Pancreas (tissue), 10 donors: Measurements from ENCODE around the gene PLK5. TPM values are rescaled to one million over a fixed set of nuclear protein-coding genes. Genes with fewer than 3 reads are reported as not detected.

Experiments used
- ATAC-seq, 4 donors: fragments of 200-7000 bp; cut with Tn5 transposase; one replicate each; pipeline versions ENCODE4 v1.8.0 to v1.9.1; 2020; ENCODE audit warnings: mild to moderate bottlenecking in 4 of 4, moderate library complexity in 4 of 4
- DNase-seq, 6 donors: peaks; one replicate each; pipeline ENCODE4 v3.0.0-alpha.2; 2020
- FAIRE-seq: peaks from 2 replicates; lab custom pipeline; 2012; peaks lifted over from hg19 to GRCh38; lab: Jason Lieb, UNC
- H3K27ac ChIP-seq, 4 donors: fragments of 200-600 bp; sonication (generic); 1 replicate in 3 of 4; 2 replicates in 1 of 4; pipeline versions ENCODE4 v1.5.0 to v1.8.0; 2020
- H3K27me3 ChIP-seq, 4 donors: fragments of 200-600 bp; one replicate each; pipeline ENCODE4 v1.8.0; 2021
- H3K36me3 ChIP-seq, 3 donors: fragments of 200-600 bp; sonication (generic) in 1 of 3; one replicate each; pipeline versions ENCODE4 v1.5.0 to v1.8.0; 2020 to 2021
- H3K4me1 ChIP-seq, 3 donors: fragments of 200-600 bp; one replicate each; pipeline ENCODE4 v1.8.0; 2021
- H3K4me3 ChIP-seq, 4 donors: fragments of 200-600 bp; sonication (generic) in 2 of 4; one replicate each; pipeline versions ENCODE4 v1.5.0 to v1.8.0; 2020 to 2021
- H3K9me3 ChIP-seq, 4 donors: fragments of 200-600 bp; one replicate each; pipeline ENCODE4 v1.8.0; 2021
- WGBS, 2 donors: extraction: QIAGEN DNeasy Blood & Tissue Kit; methylation state at CpG; one replicate each; pipeline ENCODE4 v1.1.7; 2013; 5-methylcytosine and 5-hydroxymethylcytosine counted together
- intact Hi-C, 3 donors: fragments of 100-400 bp; cut with DNase I; formaldehyde crosslinking; loops; one replicate each; pipeline versions ENCODE4 v1.11.1 to v1.14.2; 2022
- polyA plus RNA-seq, 2 donors: library from polyadenylated mRNA; stranded (reverse); fragments of 200-250 nt; gene quantifications; one replicate each; pipeline ENCODE4 v1.2.3, GENCODE V29; 2013
- total RNA-seq, 6 donors: library from RNA; stranded (reverse); fragmentation: NEBNext Ultra II Directional in 4 of 6; extraction: Animal tissue kit (Norgen Biotek cat#: 25700) in 4 of 6; gene quantifications; one replicate each; pipeline versions ENCODE4 v1.2.1 to v1.2.4, GENCODE V29; 2021 to 2023
- TF ChIP-seq, protein P1 (sequence below), 4 donors: fragments of 200-600 bp; sonication (generic) in 3 of 4; IDR thresholded peaks; one replicate each; pipeline versions ENCODE4 v1.5.0 to v1.8.0; 2021; ENCODE audit warnings: antibody characterized with exemption in 4 of 4
- donor health status: healthy with polysubstance abuse.
- donor health status: DM: no; HTN: no; CAD: no; lungs with moderate emphysema.
- donor health status: DM: no; HTN: no; CAD: no.
- donor health status: control.
- donor health status: control.
- donor health status: Bipolar disorder and iron deficiency.
- donor health status: DM: yes; HTN: yes; CAD: no.
- donor health status: DM: no; HTN: no; CAD: no.
- donor health status: DM: no; HTN: no; CAD: no.
- donor health status: DM: yes; HTN: yes; CAD: no.

The PLK5 gene
- total and polyA plus RNA-seq, 8 donors: 0.11 to 0.23 TPM; not detected in 6

DNA sequence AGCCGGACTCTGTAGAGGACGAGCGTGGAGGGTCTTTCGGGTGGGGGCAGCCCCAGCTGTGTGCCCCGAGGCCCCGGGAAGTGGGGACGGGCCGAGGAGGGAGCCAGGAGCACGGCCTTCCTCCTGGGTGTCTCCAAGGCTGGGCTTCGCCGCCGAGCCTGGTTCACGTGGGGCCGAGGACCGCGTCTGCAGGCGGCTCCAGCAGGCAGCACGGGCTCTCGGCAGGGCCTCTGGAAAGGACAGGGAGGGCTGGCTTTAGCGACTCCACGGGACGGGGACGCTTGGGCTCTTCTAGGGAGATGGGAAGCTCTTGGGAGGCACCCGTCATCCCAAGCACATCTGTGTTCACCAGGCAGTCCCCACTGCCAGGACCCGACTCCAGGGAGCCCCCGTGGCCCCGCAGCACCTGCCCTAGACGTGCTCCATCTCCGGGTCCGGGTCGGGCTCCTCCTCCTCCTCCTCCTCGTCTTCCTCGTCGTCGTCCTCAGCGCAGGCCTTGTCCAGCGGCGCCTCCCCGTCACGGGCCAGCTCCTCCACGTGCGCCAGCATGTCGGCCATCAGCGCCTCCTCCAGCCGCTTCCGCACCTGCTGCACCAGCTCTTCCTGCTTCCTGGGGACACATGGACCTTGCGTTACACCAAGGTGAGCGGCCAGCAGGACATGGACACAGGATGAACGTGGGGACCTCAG is 54.2 kb downstream of the PLK5 start:
- no peak for ATAC-seq
- whole genome bisulfite sequencing, 2 donors: 91 to 93% methylated on average over 49 of the region's 49 CpGs
- H3K4me3 ChIP-seq: no peak overlapping the region

DNA sequence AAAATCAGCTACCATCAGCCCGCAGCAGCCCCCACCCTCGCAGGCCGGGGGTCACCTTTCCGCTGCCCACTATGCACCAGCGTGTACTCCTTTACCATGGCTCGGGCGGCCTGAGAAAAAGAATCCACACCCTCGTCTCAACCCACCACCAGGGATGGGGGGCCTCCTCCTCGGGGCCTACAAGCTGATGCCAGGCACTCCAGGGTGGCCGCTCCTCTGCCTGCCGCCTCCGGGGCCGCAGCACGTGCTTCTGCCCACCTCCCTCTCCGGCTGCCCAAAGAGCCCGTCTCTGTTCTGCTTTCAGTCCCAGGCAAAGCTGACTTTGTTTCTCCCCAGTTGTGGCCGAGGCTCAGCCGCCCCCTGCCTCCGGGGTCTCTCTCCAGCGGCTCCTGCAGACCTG is 55.3 kb downstream of the PLK5 start:
- Histone ChIP-seq H3K27me3 (no peaks in the 10 kb centered on the region), H3K4me1 (no peaks in the 10 kb centered on the region), H3K9me3 (no peaks in the 10 kb centered on the region), H3K36me3 (peaks cover 3 to 24% (median 16%) of the 10 kb centered on the region in 3 donors), H3K27ac (no peak overlapping the region), H3K4me3 (no peak overlapping the region)
- no peak for FAIRE-seq
- 97 to 98% methylated on average over 20 of the region's 20 CpGs for WGBS, 2 donors
- ATAC-seq: no peak
- TF ChIP-seq, protein P1, sequence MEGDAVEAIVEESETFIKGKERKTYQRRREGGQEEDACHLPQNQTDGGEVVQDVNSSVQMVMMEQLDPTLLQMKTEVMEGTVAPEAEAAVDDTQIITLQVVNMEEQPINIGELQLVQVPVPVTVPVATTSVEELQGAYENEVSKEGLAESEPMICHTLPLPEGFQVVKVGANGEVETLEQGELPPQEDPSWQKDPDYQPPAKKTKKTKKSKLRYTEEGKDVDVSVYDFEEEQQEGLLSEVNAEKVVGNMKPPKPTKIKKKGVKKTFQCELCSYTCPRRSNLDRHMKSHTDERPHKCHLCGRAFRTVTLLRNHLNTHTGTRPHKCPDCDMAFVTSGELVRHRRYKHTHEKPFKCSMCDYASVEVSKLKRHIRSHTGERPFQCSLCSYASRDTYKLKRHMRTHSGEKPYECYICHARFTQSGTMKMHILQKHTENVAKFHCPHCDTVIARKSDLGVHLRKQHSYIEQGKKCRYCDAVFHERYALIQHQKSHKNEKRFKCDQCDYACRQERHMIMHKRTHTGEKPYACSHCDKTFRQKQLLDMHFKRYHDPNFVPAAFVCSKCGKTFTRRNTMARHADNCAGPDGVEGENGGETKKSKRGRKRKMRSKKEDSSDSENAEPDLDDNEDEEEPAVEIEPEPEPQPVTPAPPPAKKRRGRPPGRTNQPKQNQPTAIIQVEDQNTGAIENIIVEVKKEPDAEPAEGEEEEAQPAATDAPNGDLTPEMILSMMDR (IDR thresholded peaks at IDR 0.05): no peak
- intact Hi-C loops: no loop called here
- no peak for DNase-seq

More for the DNA sequence above, 54.2 kb downstream of the PLK5 start:
- no peak for DNase-seq
- intact Hi-C loops: no loop called here
- H3K36me3 ChIP-seq: peaks cover 3 to 16% (median 15%) of the 10 kb centered on the region in 3 donors
- H3K4me1 ChIP-seq: no peaks in the 10 kb centered on the region
- H3K27me3 ChIP-seq: no peaks in the 10 kb centered on the region
- TF ChIP-seq, protein P1 (IDR thresholded peaks at IDR 0.05): no peak
- no peak for FAIRE-seq
- no peak overlapping the region for H3K27ac ChIP-seq
- H3K9me3 ChIP-seq: no peaks in the 10 kb centered on the region

DNA sequence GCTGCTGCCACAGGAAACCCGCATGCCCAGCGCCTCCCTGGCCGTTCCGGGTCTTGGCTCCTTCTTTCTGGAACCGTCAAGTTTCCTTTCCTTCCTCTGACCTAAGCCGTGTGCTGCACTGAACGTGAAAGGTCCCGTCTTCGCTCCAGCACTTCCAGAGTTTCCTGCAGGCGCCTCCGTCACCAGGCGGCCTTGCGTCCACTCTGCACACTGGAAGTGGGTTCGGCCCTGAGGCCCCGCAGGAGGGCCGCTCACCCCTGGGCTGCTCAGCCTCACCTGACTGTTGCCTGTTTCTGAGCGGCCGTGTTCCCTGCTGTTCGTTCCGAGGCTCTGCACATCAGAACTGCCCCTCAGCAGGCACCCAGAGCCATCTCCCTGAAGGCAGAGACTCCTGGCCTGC is 56.5 kb downstream of the PLK5 start:
- FAIRE-seq: no peak
- Histone ChIP-seq H3K27me3 (no peaks in the 10 kb centered on the region), H3K9me3 (no peaks in the 10 kb centered on the region), H3K4me1 (no peaks in the 10 kb centered on the region), H3K27ac (no peak overlapping the region), H3K36me3 (peaks cover 3 to 28% (median 16%) of the 10 kb centered on the region in 3 donors), H3K4me3 (no peak overlapping the region)
- intact Hi-C loops: no loop called here
- ATAC-seq: no peak
- no peak for DNase-seq
- TF ChIP-seq, protein P1 (IDR thresholded peaks at IDR 0.05): no peak
- 93% methylated on average over 20 of the region's 20 CpGs for WGBS, 2 donors

DNA sequence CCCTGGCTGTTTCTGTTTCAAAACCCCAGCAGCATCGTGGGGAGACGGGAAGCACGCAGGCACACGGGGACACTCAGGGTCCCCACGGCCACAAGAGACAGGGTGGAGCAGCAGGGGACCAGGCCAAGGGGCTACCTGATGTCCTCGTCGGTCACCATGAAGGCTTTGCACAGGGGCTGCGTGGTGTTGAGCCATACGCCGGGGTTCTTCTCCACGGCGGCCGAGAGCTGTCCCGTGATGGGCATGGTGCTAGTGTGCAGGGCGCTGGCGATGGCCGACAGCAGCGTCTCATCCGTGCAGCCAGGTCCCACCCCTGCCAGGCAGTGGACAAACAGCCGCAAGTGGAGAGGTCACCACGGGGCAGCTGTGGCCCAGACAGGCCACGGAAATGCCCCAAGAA is 57.1 kb downstream of the PLK5 start:
- no peaks in the 10 kb centered on the region for H3K4me1 ChIP-seq
- TF ChIP-seq, protein P1 (IDR thresholded peaks at IDR 0.05): no peak
- no peaks in the 10 kb centered on the region for H3K9me3 ChIP-seq
- H3K36me3 ChIP-seq: peaks cover 3 to 28% (median 16%) of the 10 kb centered on the region in 3 donors
- no peak overlapping the region for H3K27ac ChIP-seq
- intact Hi-C loops: no loop called here
- H3K4me3 ChIP-seq: no peak overlapping the region
- 92 to 95% methylated on average over 22 of the region's 22 CpGs for WGBS, 2 donors
- no peak for FAIRE-seq
- no peak for DNase-seq
- H3K27me3 ChIP-seq: no peaks in the 10 kb centered on the region
- ATAC-seq: no peak

DNA sequence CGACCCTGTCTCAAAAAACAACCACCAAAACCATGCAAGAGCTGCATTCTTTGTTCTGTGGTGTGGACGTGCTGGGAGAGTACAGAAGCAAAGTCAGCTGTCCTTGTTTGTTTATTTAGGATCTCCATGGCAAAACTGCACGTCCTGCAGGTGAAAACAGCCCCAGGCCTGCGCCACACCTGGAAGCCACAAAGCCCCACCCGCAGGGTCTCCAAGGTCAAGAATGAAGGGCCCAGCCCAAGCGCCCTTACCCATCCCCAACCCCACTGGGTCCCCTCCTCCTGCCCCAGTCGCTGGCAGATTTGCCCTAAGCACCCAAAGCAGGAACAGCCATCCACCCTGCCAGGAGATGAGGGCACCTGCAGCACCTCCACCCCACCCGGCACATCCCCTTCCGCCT is 58.3 kb downstream of the PLK5 start:
- DNase-seq (no peak), FAIRE-seq (no peak), ATAC-seq (no peak)
- H3K36me3 ChIP-seq: peaks cover 3 to 28% (median 16%) of the 10 kb centered on the region in 3 donors
- intact Hi-C loops: no loop called here
- H3K27ac ChIP-seq: no peak overlapping the region
- H3K4me3 ChIP-seq: no peak overlapping the region
- TF ChIP-seq, protein P1 (IDR thresholded peaks at IDR 0.05): no peak
- no peaks in the 10 kb centered on the region for H3K27me3 ChIP-seq
- no peaks in the 10 kb centered on the region for H3K9me3 ChIP-seq
- no peaks in the 10 kb centered on the region for H3K4me1 ChIP-seq
- WGBS, 2 donors: 75 to 76% methylated on average over 9 of the region's 9 CpGs
